Trophoblast cell (in vitro differentiated cells and primary cell): ENCODE measurements around the gene DCTPP1.

Experiments used
- DNase-seq, 2 donors: peaks; one replicate each; pipeline ENCODE4 v3.0.0-alpha.2; 2016
- H2AFZ ChIP-seq: 2 replicates; pipeline ENCODE4 v1.6.1; 2013; ENCODE audit warnings: low read length, moderate library complexity, mild to moderate bottlenecking; ENCODE audit not compliant: insufficient read depth, poor library complexity
- H2AK5ac ChIP-seq: 2 replicates; pipeline ENCODE4 v1.6.1; 2013; ENCODE audit warnings: mild to moderate bottlenecking, low read length
- H2BK120ac ChIP-seq: 2 replicates; pipeline ENCODE4 v1.6.1; 2013; ENCODE audit warnings: low read length, mild to moderate bottlenecking, moderate library complexity; ENCODE audit not compliant: insufficient read depth, poor library complexity
- H2BK12ac ChIP-seq: 2 replicates; pipeline ENCODE4 v1.6.1; 2013; ENCODE audit warnings: mild to moderate bottlenecking, low read length, moderate library complexity
- H2BK5ac ChIP-seq: 2 replicates; pipeline ENCODE4 v1.6.1; 2013; ENCODE audit warnings: low read length, low read depth, moderate library complexity, mild to moderate bottlenecking; ENCODE audit not compliant: poor library complexity
- H3K14ac ChIP-seq: 2 replicates; pipeline ENCODE4 v1.6.1; 2013; ENCODE audit warnings: mild to moderate bottlenecking, low read length
- H3K18ac ChIP-seq: 2 replicates; pipeline ENCODE4 v1.6.1; 2013; ENCODE audit warnings: mild to moderate bottlenecking, low read length
- H3K23ac ChIP-seq: 2 replicates; pipeline ENCODE4 v1.6.1; 2013; ENCODE audit warnings: low read length
- H3K27ac ChIP-seq: 2 replicates; pipeline ENCODE4 v1.5.1; 2013; ENCODE audit warnings: low read depth, mild to moderate bottlenecking, inconsistent platforms, low read length, moderate library complexity
- H3K27me3 ChIP-seq: 2 replicates; pipeline ENCODE4 v1.6.1; 2013; ENCODE audit warnings: inconsistent platforms, mild to moderate bottlenecking, low read length, moderate library complexity; ENCODE audit not compliant: insufficient read depth
- H3K36me3 ChIP-seq, 2 experiments: 1 replicate in 1 of 2; 2 replicates in 1 of 2; pipeline ENCODE4 v1.6.1; 2013; ENCODE audit warnings: low read length in 2 of 2, mild to moderate bottlenecking in 2 of 2, moderate library complexity in 1 of 2; ENCODE audit not compliant: insufficient read depth in 2 of 2, control insufficient read depth in 1 of 2
- H3K4ac ChIP-seq: 2 replicates; pipeline ENCODE4 v1.6.1; 2013; ENCODE audit warnings: low read depth, mild to moderate bottlenecking, low read length, moderate library complexity
- H3K4me1 ChIP-seq, 2 experiments: 1 replicate in 1 of 2; 2 replicates in 1 of 2; pipeline ENCODE4 v1.6.1; 2013; ENCODE audit warnings: low read length in 2 of 2, mild to moderate bottlenecking in 2 of 2, moderate library complexity in 1 of 2; ENCODE audit not compliant: insufficient read depth in 2 of 2, control insufficient read depth in 1 of 2
- H3K4me2 ChIP-seq: 2 replicates; pipeline ENCODE4 v1.6.1; 2013; ENCODE audit warnings: inconsistent platforms, mild to moderate bottlenecking, low read length, moderate library complexity
- H3K4me3 ChIP-seq: 2 replicates; pipeline ENCODE4 v1.5.1; 2013; ENCODE audit warnings: mild to moderate bottlenecking, low read depth, low read length, inconsistent platforms
- H3K79me1 ChIP-seq: one replicate; pipeline ENCODE4 v1.6.1; 2013; ENCODE audit warnings: low read length
- H3K79me2 ChIP-seq: 2 replicates; pipeline ENCODE4 v1.6.1; 2013; ENCODE audit warnings: low read length, mild to moderate bottlenecking; ENCODE audit not compliant: control insufficient read depth, insufficient read depth, poor library complexity
- H3K9ac ChIP-seq: 2 replicates; pipeline ENCODE4 v1.6.1; 2013; ENCODE audit warnings: mild to moderate bottlenecking, low read length
- H3K9me3 ChIP-seq: 2 replicates; pipeline ENCODE4 v1.6.1; 2013; ENCODE audit warnings: low read depth, mild to moderate bottlenecking, control low read depth, inconsistent platforms, low read length; ENCODE audit not compliant: insufficient read depth
- H4K12ac ChIP-seq: 2 replicates; pipeline ENCODE4 v1.6.1; 2013; ENCODE audit warnings: low read depth, mild to moderate bottlenecking, low read length, moderate library complexity
- H4K8ac ChIP-seq: 2 replicates; pipeline ENCODE4 v1.6.1; 2013; ENCODE audit warnings: low read depth, mild to moderate bottlenecking, low read length, moderate library complexity
- H4K91ac ChIP-seq: one replicate; pipeline ENCODE4 v1.6.1; 2013; ENCODE audit warnings: low read depth, mild to moderate bottlenecking, low read length, moderate library complexity
- WGBS: extraction: QIAGEN DNeasy Blood & Tissue Kit; methylation state at CpG from one replicate; pipeline ENCODE4 v1.1.7; 2013; ENCODE audit warnings: missing lambda C conversion rate; ENCODE audit not compliant: insufficient read length, insufficient coverage; ENCODE audit errors: extremely low coverage; 5-methylcytosine and 5-hydroxymethylcytosine counted together

The DCTPP1 gene

GRCh38 chr16:30445408-30446202 lies 15.8 kb upstream of the DCTPP1 start, which contains the start of gene SEPHS2:
SEPHS2 (minus strand) TSS chr16:30445874; CDS start chr16:30445727, 147 bp downstream.
- H2BK120ac ChIP-seq: peak within 1 kb of the TSS; percentile 78
- no peaks in the 10 kb centered on the region for H3K27me3 ChIP-seq
- H3K9ac ChIP-seq: peak within 1 kb of the TSS; percentile 89

GRCh38 chr16:30445149-30445407 lies 15.2 kb upstream of the DCTPP1 start:
- Histone ChIP-seq H3K4ac (peak overlapping the region; percentile 4), H2BK12ac (no peak overlapping the region), H4K12ac (peak overlapping the region; percentile 3), H3K9me3 (peaks cover 5% of the 10 kb centered on the region), H3K79me1 (peaks cover 9% of the 10 kb centered on the region), H3K4me1 (peaks cover 8 to 10% of the 10 kb centered on the region in 2 experiments), H3K4me3 (peak overlapping the region; percentile 81), H4K91ac (peak overlapping the region; percentile 85), H2BK5ac (no peak overlapping the region), H3K18ac (peak overlapping the region; percentile 43), H2BK120ac (no peak overlapping the region), H2AK5ac (no peak overlapping the region), H4K8ac (peak overlapping the region; percentile 95), H3K4me2 (peak overlapping the region; percentile 78), H3K27ac (no peak overlapping the region), H3K23ac (no peak overlapping the region), H3K27me3 (no peaks in the 10 kb centered on the region), H3K14ac (peak overlapping the region; percentile 83), H3K79me2 (peaks cover 8% of the 10 kb centered on the region), H3K36me3 (no peaks in the 10 kb centered on the region), H2AFZ (peak overlapping the region; percentile 89), H3K9ac (peak overlapping the region; percentile 3)
- no CpG with 5 or more reads among the region's 11 CpGs for WGBS
- no peak for DNase-seq

More at GRCh38 chr16:30445408-30446202, 15.8 kb upstream of the DCTPP1 start, which contains the start of gene SEPHS2:
- no CpG with 5 or more reads among the region's 59 CpGs for WGBS
- Histone ChIP-seq H3K79me2 (peaks cover 8% of the 10 kb centered on the region), H3K4me1 (peaks cover 8 to 10% of the 10 kb centered on the region in 2 experiments), H4K91ac (peak within 1 kb of the TSS; percentile 85), H3K9me3 (peaks cover 5% of the 10 kb centered on the region), H3K79me1 (peaks cover 9% of the 10 kb centered on the region), H3K4me3 (peak within 1 kb of the TSS; percentile 81), H3K27ac (peak within 1 kb of the TSS; percentile 74), H3K18ac (peak within 1 kb of the TSS; percentile 43), H2BK5ac (peak within 1 kb of the TSS; percentile 81), H3K23ac (no peak within 1 kb of the TSS), H4K8ac (peak within 1 kb of the TSS; percentile 95), H3K4ac (peak within 1 kb of the TSS; percentile 43), H2AK5ac (no peak within 1 kb of the TSS), H3K4me2 (peak within 1 kb of the TSS; percentile 78), H2BK12ac (no peak within 1 kb of the TSS), H4K12ac (peak within 1 kb of the TSS; percentile 3), H2AFZ (peak within 1 kb of the TSS; percentile 89), H3K36me3 (no peaks in the 10 kb centered on the region), H3K14ac (peak within 1 kb of the TSS; percentile 83)
- peak; percentile 99 to 100 for DNase-seq

GRCh38 chr16:30444231-30445148 lies 14.7 kb upstream of the DCTPP1 start:
- Histone ChIP-seq H3K79me1 (peaks cover 9% of the 10 kb centered on the region), H3K9me3 (peaks cover 5% of the 10 kb centered on the region), H3K27me3 (no peaks in the 10 kb centered on the region), H3K14ac (peak overlapping the region; percentile 83), H4K91ac (no peak overlapping the region), H3K27ac (no peak overlapping the region), H3K4me1 (peaks cover 8 to 10% of the 10 kb centered on the region in 2 experiments), H2AK5ac (no peak overlapping the region), H2BK5ac (no peak overlapping the region), H3K23ac (no peak overlapping the region), H2BK120ac (no peak overlapping the region), H4K8ac (peak overlapping the region; percentile 95), H3K79me2 (peaks cover 8% of the 10 kb centered on the region), H2BK12ac (no peak overlapping the region), H3K18ac (peak overlapping the region; percentile 43), H3K9ac (peak overlapping the region; percentile 3), H4K12ac (no peak overlapping the region), H2AFZ (no peak overlapping the region), H3K4ac (peak overlapping the region; percentile 4), H3K4me3 (peak overlapping the region; percentile 81), H3K4me2 (peak overlapping the region; percentile 78), H3K36me3 (no peaks in the 10 kb centered on the region)
- no CpG with 5 or more reads among the region's 29 CpGs for WGBS
- DNase-seq: no peak

GRCh38 chr16:30443631-30444030 lies 13.8 kb upstream of the DCTPP1 start:
- Histone ChIP-seq H4K8ac (no peak overlapping the region), H3K27me3 (no peaks in the 10 kb centered on the region), H3K4ac (no peak overlapping the region), H3K4me3 (no peak overlapping the region), H3K14ac (no peak overlapping the region), H2BK120ac (no peak overlapping the region), H4K12ac (no peak overlapping the region), H3K27ac (no peak overlapping the region), H3K79me2 (peaks cover 8% of the 10 kb centered on the region), H3K9me3 (peaks cover 5% of the 10 kb centered on the region), H2BK5ac (no peak overlapping the region), H2AK5ac (no peak overlapping the region), H3K4me2 (no peak overlapping the region), H3K36me3 (no peaks in the 10 kb centered on the region), H2AFZ (no peak overlapping the region), H3K9ac (no peak overlapping the region), H4K91ac (no peak overlapping the region), H2BK12ac (no peak overlapping the region), H3K79me1 (peaks cover 9% of the 10 kb centered on the region), H3K23ac (no peak overlapping the region), H3K18ac (no peak overlapping the region), H3K4me1 (peaks cover 8 to 10% of the 10 kb centered on the region in 2 experiments)
- WGBS: no CpG with 5 or more reads among the region's 2 CpGs
- DNase-seq: no peak
